ENCODE data around the gene ZBTB46. TPM values are rescaled to one million over a fixed set of nuclear protein-coding genes. Genes with fewer than 3 reads are reported as not detected.

ZBTB46 gene
- total and polyA plus RNA-seq, 9 donors = 4.1 to 55.1 (median 34.7) TPM

- Histone ChIP-seq H3K4me1 (ENCODE audit: insufficient read depth) (peaks cover 24% of the 10 kb centered on the region), H3K36me3 (no peaks in the 10 kb centered on the region), H3K27ac (no peak overlapping the region), H3K9me3 (no peaks in the 10 kb centered on the region), H3K4me3 (no peak overlapping the region), H3K27me3 (no peaks in the 10 kb centered on the region)
- WGBS, 3 donors = 81 to 85% (median 84%) methylated on average over 7 to 9 of the region's 9 CpGs
- intact Hi-C loops (cut with DNase I) = no loop called here
- no peak for DNase-seq
- no peak for TF ChIP-seq POLR2A (IDR thresholded peaks at IDR 0.05)
- TF ChIP-seq EP300 (IDR thresholded peaks at IDR 0.05) = no peak
- TF ChIP-seq CTCF (IDR thresholded peaks at IDR 0.05) = no peak
These were observed 13.5 kb upstream of the ZBTB46 start for GRCh38 chr20:63844511-63844991.

GRCh38 chr20:63843778-63844177 is 12.7 kb upstream of the ZBTB46 start:
- Histone ChIP-seq H3K4me1 (ENCODE audit: insufficient read depth) (peaks cover 24% of the 10 kb centered on the region), H3K27me3 (no peaks in the 10 kb centered on the region), H3K4me3 (no peak overlapping the region), H3K36me3 (no peaks in the 10 kb centered on the region), H3K9me3 (no peaks in the 10 kb centered on the region), H3K27ac (no peak overlapping the region)
- WGBS, 3 donors = 78 to 79% (median 79%) methylated on average over 16 of the region's 16 CpGs
- DNase-seq = no peak
- TF ChIP-seq POLR2A (IDR thresholded peaks at IDR 0.05) (no peak), CTCF (IDR thresholded peaks at IDR 0.05) (no peak), EP300 (IDR thresholded peaks at IDR 0.05) (no peak)
- intact Hi-C loops (cut with DNase I) = no loop called here

- intact Hi-C loops (cut with DNase I) = no loop called here
- WGBS, 3 donors = 88 to 94% (median 92%) methylated on average over 12 of the region's 12 CpGs
These were observed 12.2 kb upstream of the ZBTB46 start for GRCh38 chr20:63843222-63843621.

GRCh38 chr20:63842258-63842657 is 11.2 kb upstream of the ZBTB46 start:
- intact Hi-C loops (cut with DNase I) = no loop called here

More at GRCh38 chr20:63843222-63843621, 12.2 kb upstream of the ZBTB46 start:
- Histone ChIP-seq H3K36me3 (no peaks in the 10 kb centered on the region), H3K27me3 (no peaks in the 10 kb centered on the region), H3K4me1 (ENCODE audit: insufficient read depth) (peaks cover 20% of the 10 kb centered on the region), H3K9me3 (no peaks in the 10 kb centered on the region), H3K4me3 (no peak overlapping the region), H3K27ac (no peak overlapping the region)
- no peak for DNase-seq
- TF ChIP-seq POLR2A (IDR thresholded peaks at IDR 0.05) (no peak), EP300 (IDR thresholded peaks at IDR 0.05) (no peak), CTCF (IDR thresholded peaks at IDR 0.05) (no peak)

More at GRCh38 chr20:63842258-63842657, 11.2 kb upstream of the ZBTB46 start:
- no peak overlapping the region for H3K27ac ChIP-seq
- H3K4me3 ChIP-seq = no peak overlapping the region
- TF ChIP-seq EP300 (IDR thresholded peaks at IDR 0.05) (no peak), POLR2A (IDR thresholded peaks at IDR 0.05) (no peak), CTCF (IDR thresholded peaks at IDR 0.05) (no peak)
- H3K36me3 ChIP-seq = no peaks in the 10 kb centered on the region
- WGBS, 3 donors = 79 to 86% (median 79%) methylated on average over 9 of the region's 9 CpGs
- H3K4me1 ChIP-seq (ENCODE audit: insufficient read depth) = peaks cover 12% of the 10 kb centered on the region
- no peak for DNase-seq
- H3K9me3 ChIP-seq = no peaks in the 10 kb centered on the region
- H3K27me3 ChIP-seq = no peaks in the 10 kb centered on the region
